Small intestine (tissue), 7 donors: ENCODE data around the gene TMCC1. TPM values are rescaled to one million over a fixed set of nuclear protein-coding genes. Genes with fewer than 3 reads are reported as not detected.
A peak's percentile ranks its signal among the peaks of the same experiment; 100 is the strongest.

ENCODE experiments used
- DNase-seq, 2 donors: peaks; one replicate each; pipeline versions ENCODE4 v3.0.0 to v3.0.0-alpha.2; 2013
- FAIRE-seq: peaks from 2 replicates; lab custom pipeline; 2012; peaks lifted over from hg19 to GRCh38; lab: Jason Lieb, UNC
- H3K27ac ChIP-seq, 3 donors: one replicate each; pipeline ENCODE4 v1.5.1; 2013; ENCODE audit warnings: low read length in 2 of 3, mild to moderate bottlenecking in 2 of 3, control low read depth in 1 of 3, inconsistent platforms in 1 of 3, low read depth in 1 of 3, moderate library complexity in 1 of 3
- H3K27me3 ChIP-seq, 3 donors: one replicate each; pipeline ENCODE4 v1.6.1; 2013; ENCODE audit warnings: low read length in 3 of 3, inconsistent platforms in 1 of 3; ENCODE audit not compliant: control insufficient read depth in 3 of 3, insufficient read depth in 3 of 3
- H3K36me3 ChIP-seq, 3 donors: one replicate each; pipeline ENCODE4 v1.6.1; 2013; ENCODE audit warnings: low read length in 3 of 3, inconsistent platforms in 1 of 3, low read depth in 1 of 3, mild to moderate bottlenecking in 1 of 3, moderate library complexity in 1 of 3; ENCODE audit not compliant: control insufficient read depth in 3 of 3, insufficient read depth in 2 of 3
- H3K4me1 ChIP-seq, 3 donors: one replicate each; pipeline ENCODE4 v1.6.1; 2013; ENCODE audit warnings: low read length in 2 of 3, inconsistent platforms in 1 of 3, low read depth in 1 of 3, mild to moderate bottlenecking in 1 of 3, moderate library complexity in 1 of 3; ENCODE audit not compliant: control insufficient read depth in 3 of 3, insufficient read depth in 2 of 3
- H3K4me3 ChIP-seq, 3 donors: one replicate each; pipeline ENCODE4 v1.5.1; 2013; ENCODE audit warnings: low read length in 3 of 3, control low read depth in 1 of 3, inconsistent platforms in 1 of 3, low read depth in 1 of 3, mild to moderate bottlenecking in 1 of 3, moderate library complexity in 1 of 3
- H3K9me3 ChIP-seq, 2 donors: one replicate each; pipeline ENCODE4 v1.6.1; 2013; ENCODE audit warnings: low read depth in 1 of 2, low read length in 1 of 2; ENCODE audit not compliant: control insufficient read depth in 2 of 2, insufficient read depth in 1 of 2
- WGBS, 3 donors: extraction: QIAGEN DNeasy Blood & Tissue Kit; methylation state at CpG; one replicate each; pipeline ENCODE4 v1.1.7; 2013; 5-methylcytosine and 5-hydroxymethylcytosine counted together
- polyA plus RNA-seq, 4 donors: library from polyadenylated mRNA; stranded (reverse) in 3 of 4; unstranded in 1 of 4; fragments of 200-250 nt in 3 of 4; fragments of 120-200 nt in 1 of 4; gene quantifications; one replicate each; pipeline versions ENCODE4 v1.2.1 to v1.2.3, GENCODE V29; 2013
- donor health status: healthy with polysubstance abuse.
- donor health status: control.
- donor health status: control.
- donor health status: Bipolar disorder and iron deficiency.
- donor health status: healthy.

Gene TMCC1
- polyA plus RNA-seq, 4 donors, result 5.4 to 16.4 (median 7.6) TPM

DNA sequence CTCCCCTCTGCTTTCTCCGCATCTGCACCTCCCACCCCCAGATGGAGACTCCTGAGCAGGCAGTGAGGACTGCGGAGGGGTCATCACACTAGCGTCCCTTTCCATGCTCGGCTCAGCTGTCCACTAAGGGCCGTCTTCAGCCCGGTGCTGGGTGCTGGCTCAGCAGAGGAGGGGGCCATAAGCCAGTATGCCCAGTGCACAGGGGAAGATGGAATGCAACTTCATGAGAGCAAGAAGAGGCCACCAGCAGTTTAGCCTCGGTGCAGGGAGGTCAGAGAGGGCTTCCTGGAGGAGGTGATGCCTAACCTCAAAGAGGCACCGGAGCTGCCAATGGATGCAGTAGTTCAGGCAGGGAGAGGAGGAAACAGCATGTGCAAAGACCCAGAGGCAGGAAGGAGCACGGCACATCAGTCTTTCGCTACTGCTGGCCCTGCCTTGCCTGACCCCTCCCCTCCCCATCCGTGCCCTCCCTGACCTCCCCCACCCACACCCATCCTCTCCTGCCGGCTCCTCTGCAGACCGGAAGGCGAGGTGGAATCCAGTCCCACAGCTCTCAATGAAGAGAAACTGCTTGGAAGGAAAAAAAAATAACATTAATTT lies 271.8 kb downstream of the TMCC1 start:
- no peak for DNase-seq
- peak overlapping the region in 1 of 3 donors; percentile 3 for H3K27ac ChIP-seq
- 66 to 81% (median 67%) methylated on average over 12 to 14 of the region's 14 CpGs for WGBS, 3 donors

DNA sequence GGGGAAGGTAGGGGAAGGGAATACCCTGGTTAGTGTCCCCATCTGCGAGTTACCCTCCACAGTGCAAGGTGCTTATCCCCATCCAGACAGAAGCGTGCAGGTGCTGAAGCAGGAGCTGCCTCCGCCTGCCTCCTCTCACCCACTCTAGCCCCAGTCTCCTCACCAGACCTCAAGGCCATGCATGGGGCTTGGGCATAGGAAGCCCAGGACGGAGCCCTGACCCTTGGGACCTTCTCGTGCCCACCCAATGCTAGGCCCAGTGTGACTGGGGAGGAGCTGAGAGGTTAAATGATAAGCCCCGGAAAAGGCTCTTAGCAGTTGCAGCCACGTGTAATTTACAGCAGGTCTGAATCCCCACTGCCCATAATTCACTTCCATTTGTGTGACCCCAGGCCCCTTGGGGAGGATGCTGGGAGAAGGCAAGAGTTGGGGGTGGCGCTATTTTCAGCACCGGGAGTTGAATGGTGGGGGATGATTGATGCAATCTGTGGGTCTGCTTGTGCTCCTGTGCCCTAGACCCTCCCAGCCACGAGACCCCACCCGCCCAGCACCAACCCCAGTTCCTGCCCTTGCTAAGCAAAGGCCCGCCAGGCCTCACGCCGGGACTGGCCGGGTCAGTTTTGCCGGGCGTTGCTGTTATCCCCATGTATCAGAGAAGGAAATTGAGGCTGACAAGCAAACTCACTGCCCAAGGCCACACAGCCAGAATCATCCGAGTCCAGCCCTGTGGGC lies 272.5 kb downstream of the TMCC1 start:
- Histone ChIP-seq H3K4me1 (peaks cover 0 to 28% (median 2%) of the 10 kb centered on the region in 3 donors), H3K9me3 (no peaks in the 10 kb centered on the region), H3K36me3 (no peaks in the 10 kb centered on the region), H3K27me3 (no peaks in the 10 kb centered on the region), H3K4me3 (no peak overlapping the region), H3K27ac (peak overlapping the region in 1 of 3 donors; percentile 3)
- DNase-seq, result no peak
- no peak for FAIRE-seq
- 78 to 82% (median 81%) methylated on average over 18 of the region's 18 CpGs for WGBS, 3 donors

More for the DNA sequence above, 271.8 kb downstream of the TMCC1 start:
- H3K27me3 ChIP-seq, result no peaks in the 10 kb centered on the region
- no peak overlapping the region for H3K4me3 ChIP-seq
- H3K4me1 ChIP-seq, result peaks cover 0 to 33% (median 2%) of the 10 kb centered on the region in 3 donors
- H3K36me3 ChIP-seq, result no peaks in the 10 kb centered on the region
- H3K9me3 ChIP-seq, result no peaks in the 10 kb centered on the region
- FAIRE-seq, result no peak

DNA sequence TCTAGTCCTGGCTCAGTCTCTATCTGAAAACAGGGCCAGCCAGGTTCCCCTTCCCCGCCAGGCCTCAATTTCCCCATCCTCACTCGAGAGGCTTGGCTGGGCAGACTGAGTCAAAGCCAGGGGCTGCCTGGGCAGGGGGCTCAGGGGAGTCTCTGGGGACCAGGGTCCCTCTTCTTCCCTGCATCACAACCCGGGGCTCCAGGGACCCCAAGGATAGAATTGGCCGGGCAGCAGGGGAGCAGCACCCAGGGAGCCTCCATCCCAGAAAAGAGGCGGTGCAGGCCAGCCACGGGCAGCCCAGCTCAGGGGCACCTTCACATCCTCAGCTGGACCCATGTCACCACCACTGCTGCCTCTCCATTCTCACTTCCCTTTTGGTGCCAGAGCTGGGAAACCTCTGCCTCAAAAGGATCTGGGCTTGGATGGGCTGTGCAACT lies 273.8 kb downstream of the TMCC1 start:
- no peak overlapping the region for H3K4me3 ChIP-seq
- H3K36me3 ChIP-seq, result no peaks in the 10 kb centered on the region
- H3K4me1 ChIP-seq, result peaks cover 0 to 18% (median 0%) of the 10 kb centered on the region in 3 donors
- H3K9me3 ChIP-seq, result no peaks in the 10 kb centered on the region
- DNase-seq, result no peak
- 84 to 96% (median 88%) methylated on average over 6 of the region's 6 CpGs for WGBS, 3 donors
- peak overlapping the region in 2 of 3 donors; percentile 8 to 17 for H3K27ac ChIP-seq
- no peaks in the 10 kb centered on the region for H3K27me3 ChIP-seq
- no peak for FAIRE-seq

DNA sequence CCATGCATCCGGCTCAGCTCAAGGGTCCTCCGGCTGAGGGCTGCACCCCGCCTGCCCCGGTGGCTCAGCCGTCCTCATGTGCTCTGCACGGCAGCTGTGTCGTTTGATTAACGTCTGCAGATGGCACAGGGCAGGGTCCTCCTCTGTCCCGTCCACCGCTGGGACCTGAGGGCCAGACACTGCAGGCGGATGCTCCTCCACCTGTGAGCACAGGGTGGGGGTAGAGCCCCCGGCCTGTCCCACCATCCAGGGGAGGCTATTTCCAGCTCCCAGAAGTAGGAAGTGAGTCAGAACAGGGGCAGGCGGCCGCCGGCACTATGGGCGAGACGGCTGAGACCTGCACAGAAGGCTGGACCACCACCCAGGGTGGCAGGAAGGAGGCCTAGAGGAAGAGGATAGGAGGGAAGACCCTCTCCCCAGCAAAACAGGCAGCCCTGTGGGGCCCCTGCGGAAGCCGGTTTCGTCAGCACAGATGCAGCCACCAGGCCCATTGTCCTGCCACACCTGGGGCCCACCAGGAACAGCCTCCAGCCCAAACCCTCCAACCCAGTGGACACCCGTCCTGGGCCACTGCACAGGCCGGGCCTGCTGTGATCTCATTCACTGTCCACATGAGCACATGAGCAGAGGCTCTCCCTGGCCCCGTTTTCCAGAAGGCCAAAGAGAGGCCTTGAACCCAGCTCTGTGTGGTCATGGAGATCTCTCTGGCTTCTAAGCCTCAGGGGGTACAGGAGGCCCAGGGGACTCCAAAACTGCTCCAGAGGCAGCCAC lies 274.4 kb downstream of the TMCC1 start:
- peak overlapping the region in 2 of 3 donors; percentile 8 to 17 for H3K27ac ChIP-seq

DNA sequence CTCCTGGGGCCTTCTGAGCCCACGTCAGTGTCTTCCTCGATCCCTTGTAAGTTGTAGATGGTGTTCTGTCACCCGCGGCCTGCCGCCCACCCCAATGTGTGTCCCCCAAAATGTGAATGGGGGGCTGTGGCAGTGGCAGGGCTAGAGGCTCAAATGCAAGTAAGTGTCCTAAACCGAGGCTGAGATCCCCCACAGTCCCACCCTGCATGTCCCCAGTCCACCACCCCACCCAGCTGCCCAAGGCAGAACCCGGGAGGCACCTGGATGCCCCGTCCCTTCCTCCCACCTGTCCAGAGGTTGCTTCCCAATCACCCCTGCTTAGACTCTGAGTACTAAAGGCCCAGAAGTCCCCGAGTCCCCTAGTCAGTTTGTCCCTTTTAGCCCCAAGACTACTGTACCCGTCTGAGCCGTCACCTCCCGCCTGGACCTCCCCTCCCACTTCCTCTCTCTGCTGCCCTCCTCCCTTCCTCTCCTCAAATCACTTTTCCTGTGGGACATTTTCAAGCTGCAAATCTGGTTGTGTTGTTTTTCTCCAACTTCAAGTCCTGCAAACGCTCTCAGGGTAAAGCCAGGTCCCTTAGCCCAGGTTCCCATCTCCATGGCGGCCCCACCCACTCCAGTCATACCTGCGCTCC lies 275.2 kb downstream of the TMCC1 start:
- H3K27me3 ChIP-seq, result no peaks in the 10 kb centered on the region
- no peaks in the 10 kb centered on the region for H3K9me3 ChIP-seq
- H3K4me3 ChIP-seq, result no peak overlapping the region
- FAIRE-seq (no peak), DNase-seq (no peak)
- WGBS, 3 donors, result 71 to 76% (median 75%) methylated on average over 15 of the region's 15 CpGs
- H3K36me3 ChIP-seq, result no peaks in the 10 kb centered on the region
- H3K27ac ChIP-seq, result peak overlapping the region in 1 of 3 donors; percentile 12
- peaks cover 0 to 8% (median 0%) of the 10 kb centered on the region in 3 donors for H3K4me1 ChIP-seq

More for the DNA sequence above, 274.4 kb downstream of the TMCC1 start:
- no peaks in the 10 kb centered on the region for H3K36me3 ChIP-seq
- no peak overlapping the region for H3K4me3 ChIP-seq
- WGBS, 3 donors, result 68 to 82% (median 78%) methylated on average over 23 of the region's 23 CpGs
- H3K27me3 ChIP-seq, result no peaks in the 10 kb centered on the region
- peaks cover 0 to 15% (median 0%) of the 10 kb centered on the region in 3 donors for H3K4me1 ChIP-seq
- H3K9me3 ChIP-seq, result no peaks in the 10 kb centered on the region
- DNase-seq, result no peak
- no peak for FAIRE-seq

DNA sequence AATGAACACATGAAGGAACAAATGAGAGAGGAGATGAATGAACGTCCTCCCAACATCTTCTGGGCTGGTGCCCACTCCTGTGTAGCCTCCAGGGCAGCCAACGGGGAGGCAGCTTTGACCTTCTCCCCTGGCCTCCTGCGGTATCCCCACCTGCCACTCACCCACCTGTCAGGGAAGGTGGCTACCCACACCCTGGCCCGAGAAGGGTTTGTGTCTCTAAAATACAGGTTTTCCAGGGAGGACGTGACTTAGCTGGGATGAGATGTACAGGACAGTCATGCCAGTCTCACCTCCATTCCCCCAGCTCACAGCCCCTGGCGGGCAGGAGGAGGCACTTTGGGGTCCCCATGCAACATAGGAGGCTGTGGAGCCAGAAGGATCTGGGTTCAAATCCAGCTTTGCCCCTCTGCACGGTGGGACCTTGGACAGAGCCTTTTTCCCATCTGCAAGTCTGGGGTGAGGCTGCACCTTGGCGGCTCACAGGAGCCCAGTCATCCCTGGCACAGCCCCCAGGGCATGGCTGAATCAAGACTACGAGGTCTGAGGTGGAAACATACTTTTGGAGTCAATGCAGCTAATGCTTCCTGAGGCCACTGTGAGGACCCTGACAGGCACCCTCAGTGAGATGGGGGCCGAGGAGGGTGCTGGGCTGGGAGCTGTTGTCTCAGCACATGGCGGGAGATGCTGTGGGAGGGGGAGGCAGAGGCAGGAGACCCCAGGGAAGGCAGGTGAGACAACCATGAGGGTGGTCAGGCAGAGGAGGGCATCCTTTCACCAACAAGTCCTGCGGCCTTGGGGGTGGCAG lies 275.9 kb downstream of the TMCC1 start:
- Histone ChIP-seq H3K4me3 (no peak overlapping the region), H3K27me3 (no peaks in the 10 kb centered on the region), H3K27ac (peak overlapping the region in 1 of 3 donors; percentile 79), H3K4me1 (peaks cover 0 to 3% (median 0%) of the 10 kb centered on the region in 3 donors), H3K9me3 (no peaks in the 10 kb centered on the region), H3K36me3 (no peaks in the 10 kb centered on the region)
- FAIRE-seq (no peak), DNase-seq (no peak)
- 73 to 87% (median 81%) methylated on average over 12 of the region's 12 CpGs for WGBS, 3 donors

DNA sequence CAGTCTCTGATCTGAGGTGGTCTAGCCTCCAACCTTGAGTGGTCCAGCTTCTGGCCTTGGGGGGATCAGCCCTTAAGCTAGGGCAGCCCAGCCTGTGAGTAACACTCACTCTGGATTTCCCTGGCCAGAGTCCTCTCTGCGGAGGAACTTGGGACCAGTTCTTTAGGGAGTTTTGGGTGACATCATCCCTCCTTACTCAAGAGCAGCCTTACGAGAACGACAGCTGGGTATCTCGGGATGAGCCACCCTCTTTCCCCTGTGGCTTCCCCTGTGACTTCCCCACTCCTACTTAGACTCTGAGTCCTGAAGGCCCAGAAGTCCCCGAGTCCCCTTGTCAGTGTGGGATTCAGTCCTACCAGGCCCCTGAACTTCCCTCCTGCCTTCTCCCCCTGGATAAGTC lies 276.8 kb downstream of the TMCC1 start:
- no peak overlapping the region for H3K4me3 ChIP-seq
- 54 to 65% (median 65%) methylated on average over 5 of the region's 5 CpGs for WGBS, 3 donors
- peak overlapping the region in 1 of 3 donors; percentile 79 for H3K27ac ChIP-seq
- H3K36me3 ChIP-seq, result no peaks in the 10 kb centered on the region
- no peaks in the 10 kb centered on the region for H3K9me3 ChIP-seq
- peaks cover 0 to 3% (median 0%) of the 10 kb centered on the region in 3 donors for H3K4me1 ChIP-seq
- no peak for FAIRE-seq
- H3K27me3 ChIP-seq, result no peaks in the 10 kb centered on the region
- DNase-seq, result no peak
